Measurements from ENCODE around the gene PI16. TPM values are rescaled to one million over a fixed set of nuclear protein-coding genes. Genes with fewer than 3 reads are reported as not detected.

The PI16 gene
- total and polyA plus RNA-seq, 2 donors (not counting 3 experiments of a cell fraction or from before 2014, with no cell fraction given), result 0.14 TPM; not detected in 1

DNA sequence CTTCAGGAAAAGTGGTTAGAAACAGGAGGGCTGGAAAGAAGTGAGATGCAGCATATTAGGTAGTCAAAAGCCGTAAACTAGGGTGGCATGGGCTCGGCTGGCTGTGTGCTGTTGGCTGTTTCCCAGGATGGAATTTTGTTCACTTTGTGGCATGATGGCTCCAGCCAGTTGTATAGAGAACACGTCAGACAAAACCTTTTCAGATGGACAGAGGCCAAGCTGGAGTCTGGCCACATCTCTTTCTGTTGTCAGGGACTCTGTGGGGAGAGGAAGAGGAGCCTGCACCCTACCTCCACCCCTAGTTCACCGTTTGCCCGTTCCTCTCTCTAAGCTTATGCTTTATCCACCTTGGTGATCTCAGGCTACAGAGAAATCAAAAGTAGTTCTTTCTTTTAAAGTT is 46.8 kb upstream of the PI16 start:
- no peak for FAIRE-seq
- CTCF ChIA-PET, result interaction anchor here (2.0 kb wide), 1 partner anchor 110 kb away, joined by 5 read pairs; no protein-coding TSS in a partner anchor
- BruUV-seq (replicated peaks), result no TSS peak

More for the DNA sequence above, 46.8 kb upstream of the PI16 start:
- Histone ChIP-seq H3K36me3 (ENCODE audit: control insufficient read depth in 2 of 2, extremely low read depth in 1 of 2, insufficient read depth in 2 of 2, low read length in 2 of 2) (peaks cover 0 to under 1% of the 10 kb centered on the region in 2 experiments), H3K4me3 (replicated peaks in 1 of 3; ENCODE audit: insufficient read depth in 1 of 3, low read depth in 1 of 3, low read length in 3 of 3) (no peak overlapping the region), H3K9ac (replicated peaks; ENCODE audit: extremely low read depth, insufficient read depth, low read length) (no peak overlapping the region), H3K4me1 (ENCODE audit: control insufficient read depth, extremely low read depth, insufficient read depth, low read length) (peaks cover 8% of the 10 kb centered on the region), H3K9me1 (replicated peaks; ENCODE audit: control insufficient read depth, extremely low read depth, insufficient read depth, low read length) (no peaks in the 10 kb centered on the region), H3K4me2 (ENCODE audit: insufficient read depth, low read length) (no peak overlapping the region), H3K27me3 (ENCODE audit: control insufficient read depth in 2 of 2, insufficient read depth in 2 of 2, low read length in 2 of 2) (no peaks in the 10 kb centered on the region), H2AFZ (ENCODE audit: low read depth, low read length) (no peak overlapping the region), H3K9me3 (replicated peaks; ENCODE audit: control insufficient read depth, insufficient read depth, low read length) (no peaks in the 10 kb centered on the region), H3K27ac (ENCODE audit: insufficient read depth, low read depth, low read length) (no peak overlapping the region), H4K20me1 (replicated peaks; ENCODE audit: control insufficient read depth, extremely low read depth, insufficient read depth, low read length) (no peaks in the 10 kb centered on the region), H3K79me2 (ENCODE audit: control insufficient read depth, insufficient read depth, low read length) (no peaks in the 10 kb centered on the region)
- intact Hi-C loops (cut with micrococcal nuclease) (no loop called here), dilution Hi-C loops (cut with MboI; ENCODE audit: extremely low pct_ligation_motif_present, low sequenced_read_pairs) (no loop called here)
- POLR2A ChIA-PET, result no interaction called here
- DNase-seq (ENCODE audit: low read depth, low spot score), result peak; percentile 30
- TF ChIP-seq EZH2 (IDR thresholded peaks at IDR 0.05; ENCODE audit: borderline replicate concordance, low read depth, low read length, severe bottlenecking), result no peak
- TF ChIP-seq GATA2 (IDR thresholded peaks at IDR 0.05; ENCODE audit: insufficient read depth, insufficient read length, low read depth, low read length), result no peak
- TF ChIP-seq JUN (IDR thresholded peaks at IDR 0.05; ENCODE audit: borderline replicate concordance, insufficient read depth, insufficient read length, low read depth), result no peak
- TF ChIP-seq, protein P1, sequence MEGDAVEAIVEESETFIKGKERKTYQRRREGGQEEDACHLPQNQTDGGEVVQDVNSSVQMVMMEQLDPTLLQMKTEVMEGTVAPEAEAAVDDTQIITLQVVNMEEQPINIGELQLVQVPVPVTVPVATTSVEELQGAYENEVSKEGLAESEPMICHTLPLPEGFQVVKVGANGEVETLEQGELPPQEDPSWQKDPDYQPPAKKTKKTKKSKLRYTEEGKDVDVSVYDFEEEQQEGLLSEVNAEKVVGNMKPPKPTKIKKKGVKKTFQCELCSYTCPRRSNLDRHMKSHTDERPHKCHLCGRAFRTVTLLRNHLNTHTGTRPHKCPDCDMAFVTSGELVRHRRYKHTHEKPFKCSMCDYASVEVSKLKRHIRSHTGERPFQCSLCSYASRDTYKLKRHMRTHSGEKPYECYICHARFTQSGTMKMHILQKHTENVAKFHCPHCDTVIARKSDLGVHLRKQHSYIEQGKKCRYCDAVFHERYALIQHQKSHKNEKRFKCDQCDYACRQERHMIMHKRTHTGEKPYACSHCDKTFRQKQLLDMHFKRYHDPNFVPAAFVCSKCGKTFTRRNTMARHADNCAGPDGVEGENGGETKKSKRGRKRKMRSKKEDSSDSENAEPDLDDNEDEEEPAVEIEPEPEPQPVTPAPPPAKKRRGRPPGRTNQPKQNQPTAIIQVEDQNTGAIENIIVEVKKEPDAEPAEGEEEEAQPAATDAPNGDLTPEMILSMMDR (IDR thresholded peaks at IDR 0.05; ENCODE audit: extremely low read depth in 1 of 2, insufficient read depth in 1 of 2, low read depth in 1 of 2, low read length in 2 of 2), result no peak
- TF ChIP-seq POLR2AphosphoS5 (IDR thresholded peaks at IDR 0.05; ENCODE audit: insufficient read depth, low read depth, low read length), result no peak
- no peak for TF ChIP-seq MYC (IDR thresholded peaks at IDR 0.05; ENCODE audit: low read depth, low read length)
- no peak for TF ChIP-seq POLR2A (IDR thresholded peaks at IDR 0.05; ENCODE audit: low read depth, low read length)
- no peak for TF ChIP-seq FOS (IDR thresholded peaks at IDR 0.05; ENCODE audit: borderline replicate concordance, insufficient read depth, low read length)
- TF ChIP-seq, protein P2, sequence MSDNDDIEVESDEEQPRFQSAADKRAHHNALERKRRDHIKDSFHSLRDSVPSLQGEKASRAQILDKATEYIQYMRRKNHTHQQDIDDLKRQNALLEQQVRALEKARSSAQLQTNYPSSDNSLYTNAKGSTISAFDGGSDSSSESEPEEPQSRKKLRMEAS (IDR thresholded peaks at IDR 0.05; ENCODE audit: insufficient read depth, insufficient read length), result no peak
